HepG2 (cell line): Measurements from ENCODE around the gene PPP1R2C. TPM values are rescaled to one million over a fixed set of nuclear protein-coding genes. Genes with fewer than 3 reads are reported as not detected.

Experiments
- ATAC-seq: fragments of 200-7000 bp; cut with Tn5 transposase; 3 replicates; pipeline ENCODE4 v1.9.1; 2020; ENCODE audit warnings: mild to moderate bottlenecking, moderate library complexity
- BruUV-seq: library from RNA; stranded (reverse); fragments of 400-500 nt; replicated peaks from 2 replicates; lab custom pipeline; 2021; lab: Mats Ljungman, UMichigan
- CTCF ChIA-PET: fragments of 300-600 bp; formaldehyde crosslinking; extraction: SDS; loops from one replicate; lab custom pipeline; 2021; ENCODE audit warnings: low total read pairs, inconsistent platforms, low intra/inter-chr PET ratio; lab: Yijun Ruan, JAX
- POLR2A ChIA-PET: fragments of 350-600 bp; sonication (Branson Sonifier 250); formaldehyde crosslinking; loops from one replicate; lab custom pipeline; 2020; ENCODE audit warnings: antibody characterized with exemption, inconsistent platforms; lab: Yijun Ruan, JAX
- DNase-seq: peaks from one replicate; pipeline ENCODE4 v3.0.0-alpha.2; 2015; ENCODE audit warnings: low spot score
- FAIRE-seq: peaks from 3 replicates; lab custom pipeline; 2011; peaks lifted over from hg19 to GRCh38; lab: Jason Lieb, UNC
- H2AFZ ChIP-seq: one replicate; pipeline ENCODE4 v1.6.1; 2011; ENCODE audit warnings: low read length, inconsistent platforms
- H3K27ac ChIP-seq: fragments of 300-600 bp; 3 replicates; pipeline ENCODE4 v1.8.0; 2011; ENCODE audit warnings: mixed run types, mild to moderate bottlenecking, mixed read lengths, low read length, inconsistent platforms; ENCODE audit not compliant: insufficient read depth; ENCODE audit errors: extremely low read length
- H3K27me3 ChIP-seq, 2 experiments: fragments of 200-600 bp in 1 of 2; 2 replicates in 1 of 2; 3 replicates in 1 of 2; pipeline versions ENCODE4 v1.6.0 to v1.8.0; 2011; ENCODE audit warnings: low read length in 2 of 2, mild to moderate bottlenecking in 2 of 2, moderate library complexity in 2 of 2, inconsistent platforms in 1 of 2; ENCODE audit not compliant: insufficient read depth in 2 of 2, control insufficient read depth in 1 of 2
- H3K36me3 ChIP-seq, 2 experiments: fragments of 200-600 bp in 1 of 2; replicated peaks in 1 of 2; 2 replicates in 1 of 2; 3 replicates in 1 of 2; pipeline versions ENCODE4 v1.5.1 to v1.8.0; 2011; ENCODE audit warnings: low read length in 2 of 2, inconsistent platforms in 1 of 2; ENCODE audit not compliant: insufficient read depth in 2 of 2, control insufficient read depth in 1 of 2
- H3K4me1 ChIP-seq: 2 replicates; pipeline ENCODE4 v1.5.1; 2012; ENCODE audit warnings: low read length, inconsistent platforms; ENCODE audit not compliant: insufficient read depth
- H3K4me2 ChIP-seq: 2 replicates; pipeline ENCODE4 v1.6.0; 2011; ENCODE audit warnings: low read depth, low read length, inconsistent platforms
- H3K4me3 ChIP-seq, 3 experiments: fragments of 200-600 bp in 1 of 3; sonication (generic), shearing (Covaris generic) in 1 of 3; replicated peaks in 1 of 3; 2 replicates each; pipeline ENCODE4 v1.5.1; 2011 to 2016; ENCODE audit warnings: low read length in 3 of 3, inconsistent platforms in 2 of 3, low read depth in 2 of 3, mild to moderate bottlenecking in 2 of 3, control low read depth in 1 of 3, mixed read lengths in 1 of 3; ENCODE audit not compliant: insufficient read depth in 1 of 3
- H3K79me2 ChIP-seq: one replicate; pipeline ENCODE4 v1.6.1; 2011; ENCODE audit warnings: low read length, inconsistent platforms; ENCODE audit not compliant: insufficient read depth
- H3K9ac ChIP-seq: 2 replicates; pipeline ENCODE4 v1.6.0; 2011; ENCODE audit warnings: mild to moderate bottlenecking, low read depth, low read length, inconsistent platforms; ENCODE audit not compliant: insufficient read depth
- H3K9me3 ChIP-seq: 2 replicates; pipeline ENCODE4 v1.5.1; 2012; ENCODE audit warnings: mild to moderate bottlenecking, low read length
- H4K20me1 ChIP-seq: 2 replicates; pipeline ENCODE4 v1.6.0; 2011; ENCODE audit warnings: inconsistent platforms, mild to moderate bottlenecking, low read length, moderate library complexity; ENCODE audit not compliant: insufficient read depth
- DNMT3B ChIP-seq: conservative IDR thresholded peaks from 2 replicates; pipeline ENCODE4 v1.6.1; 2016; ENCODE audit warnings: missing biosample characterization, control low read depth
- FOXC1 ChIP-seq: sonication (generic); formaldehyde crosslinking; IDR thresholded peaks from 2 replicates; pipeline ENCODE4 v1.8.0; 2022; ENCODE audit warnings: mild to moderate bottlenecking, missing genetic modification reagents, borderline replicate concordance
- HNRNPLL ChIP-seq: fragments of 200-400 bp; formaldehyde crosslinking; IDR thresholded peaks from 2 replicates; pipeline ENCODE4 v1.6.1; 2017; ENCODE audit warnings: mild to moderate bottlenecking, low read depth, low read length; ENCODE audit not compliant: poor library complexity, severe bottlenecking
- HOXA5 ChIP-seq: sonication (generic); formaldehyde crosslinking; IDR thresholded peaks from 2 replicates; pipeline ENCODE4 v1.4.0; 2020; ENCODE audit warnings: missing genetic modification reagents
- JUND ChIP-seq: sonication (generic); formaldehyde crosslinking; IDR thresholded peaks from 2 replicates; pipeline ENCODE4 v1.8.0; 2022; ENCODE audit warnings: mild to moderate bottlenecking, missing genetic modification reagents
- POLR2G ChIP-seq: fragments of 200-400 bp; formaldehyde crosslinking; IDR thresholded peaks from 2 replicates; pipeline ENCODE4 v1.6.1; 2018; ENCODE audit warnings: mild to moderate bottlenecking, low read depth, low read length, moderate library complexity
- SIX1 ChIP-seq: sonication (generic); formaldehyde crosslinking; IDR thresholded peaks from 2 replicates; pipeline ENCODE4 v1.4.0; 2020; ENCODE audit warnings: missing genetic modification reagents, borderline replicate concordance
- TCF7 ChIP-seq: sonication (generic); IDR thresholded peaks from 2 replicates; pipeline ENCODE4 v1.6.1; 2016; ENCODE audit warnings: antibody characterized with exemption, low read depth
- WIZ ChIP-seq: sonication (generic); formaldehyde crosslinking; IDR thresholded peaks from 2 replicates; pipeline ENCODE4 v1.5.1; 2020; ENCODE audit warnings: mild to moderate bottlenecking, missing genetic modification reagents
- ZFP41 ChIP-seq: sonication (generic); formaldehyde crosslinking; IDR thresholded peaks from 2 replicates; pipeline ENCODE4 v1.4.0; 2020; ENCODE audit warnings: mild to moderate bottlenecking, missing genetic modification reagents, borderline replicate concordance
- ZNF263 ChIP-seq: sonication (generic); formaldehyde crosslinking; IDR thresholded peaks from 2 replicates; pipeline ENCODE4 v1.4.0; 2020; ENCODE audit warnings: missing genetic modification reagents
- ZNF282 ChIP-seq: fragments of 450-650 bp; IDR thresholded peaks from 2 replicates; pipeline ENCODE4 v1.6.1; 2018; ENCODE audit not compliant: partially characterized antibody
- ZNF619 ChIP-seq: sonication (generic); formaldehyde crosslinking; IDR thresholded peaks from 2 replicates; pipeline ENCODE4 v1.4.0; 2020; ENCODE audit warnings: mild to moderate bottlenecking, missing genetic modification reagents
- WGBS: methylation state at CpG from one replicate; pipeline ENCODE4 v1.1.6; 2017; ENCODE audit warnings: low lambda C conversion rate; 5-methylcytosine and 5-hydroxymethylcytosine counted together
- in situ Hi-C: cut with HindIII; loops from 2 replicates; pipeline ENCODE4 v1.10.0; 2017; ENCODE audit warnings: low pct_unique_long_range_greater_than_20kb; ENCODE audit not compliant: extremely low pct_ligation_motif_present
- intact Hi-C: fragments of 100-400 bp; cut with micrococcal nuclease; formaldehyde crosslinking; loops from one replicate; pipeline ENCODE4 v1.10.0; 2022; ENCODE audit not compliant: unreplicated experiment
- polyA plus RNA-seq, 8 experiments: library from polyadenylated mRNA; depleted of rRNA in 3 of 8; stranded (reverse) in 7 of 8; unstranded in 1 of 8; fragments of >200 nt; fragmentation: Illumina TruSeq in 4 of 8; extraction: Trizol in 4 of 8; gene quantifications; 2 replicates each; pipeline versions ENCODE4 v1.2.1 to v1.2.3, GENCODE V29; 2011 to 2016; ENCODE audit warnings: low read depth in 4 of 8, missing spikeins in 1 of 8, mixed read lengths in 1 of 8; ENCODE audit not compliant: insufficient read depth in 1 of 8
- total RNA-seq, 5 experiments: library from RNA; depleted of rRNA; stranded (reverse); fragments of >200 nt; fragmentation: Illumina TruSeq; extraction: Trizol; gene quantifications; 2 replicates each; pipeline ENCODE4 v1.2.3, GENCODE V29; 2016; ENCODE audit warnings: low read depth in 1 of 5

PPP1R2C gene
- total and polyA plus RNA-seq, 2 of the 13 experiments (the other 11 are each of a cell fraction or from before 2014, with no cell fraction given): not detected

- POLR2A ChIA-PET: no interaction called here
- no TSS peak for BruUV-seq
Observed at GRCh38 chrX:42823443-42823842, 45.5 kb upstream of the PPP1R2C start.

GRCh38 chrX:42821803-42822443 is 44.0 kb upstream of the PPP1R2C start:
- Histone ChIP-seq H3K4me3 (no peak overlapping the region), H3K27ac (no peak overlapping the region), H3K27me3 (no peaks in the 10 kb centered on the region), H3K4me2 (no peak overlapping the region), H3K4me1 (no peaks in the 10 kb centered on the region), H3K9ac (no peak overlapping the region), H2AFZ (no peak overlapping the region), H3K79me2 (no peaks in the 10 kb centered on the region), H3K9me3 (peaks cover 10% of the 10 kb centered on the region), H3K36me3 (no peaks in the 10 kb centered on the region), H4K20me1 (no peaks in the 10 kb centered on the region)
- FAIRE-seq (no peak), ATAC-seq (no peak), DNase-seq (no peak)
- no peak for TF ChIP-seq HOXA5
- no peak for TF ChIP-seq FOXC1 (CRISPR knock-in tag)
- TF ChIP-seq JUND (CRISPR knock-in tag): no peak
- no peak for TF ChIP-seq POLR2G
- TF ChIP-seq HNRNPLL: no peak
- TF ChIP-seq ZNF282: no peak
- POLR2A ChIA-PET: no interaction called here
- no TSS peak for BruUV-seq
- intact Hi-C loops: no loop called here
- WGBS: 86% methylated on average over 4 of the region's 7 CpGs
- in situ Hi-C loops: no loop called here
- CTCF ChIA-PET: no interaction called here

More at GRCh38 chrX:42823443-42823842, 45.5 kb upstream of the PPP1R2C start:
- in situ Hi-C loops: no loop called here
- Histone ChIP-seq H2AFZ (no peak overlapping the region), H3K9me3 (peaks cover 6% of the 10 kb centered on the region), H3K27me3 (no peaks in the 10 kb centered on the region), H3K9ac (no peak overlapping the region), H3K4me1 (no peaks in the 10 kb centered on the region), H3K79me2 (no peaks in the 10 kb centered on the region), H4K20me1 (no peaks in the 10 kb centered on the region), H3K4me3 (no peak overlapping the region), H3K4me2 (no peak overlapping the region), H3K27ac (no peak overlapping the region), H3K36me3 (no peaks in the 10 kb centered on the region)
- intact Hi-C loops: no loop called here
- ATAC-seq (no peak), FAIRE-seq (no peak), DNase-seq (no peak)
- no peak for TF ChIP-seq ZFP41 (CRISPR knock-in tag)
- TF ChIP-seq ZNF619: no peak
- no peak for TF ChIP-seq WIZ (CRISPR knock-in tag)
- no peak for TF ChIP-seq TCF7
- TF ChIP-seq DNMT3B (CRISPR knock-in tag): no peak
- TF ChIP-seq ZNF263: no peak
- TF ChIP-seq SIX1: no peak
- WGBS: 0% methylated on average over 1 of the region's 1 CpG
- CTCF ChIA-PET: no interaction called here
